ENCODE measurements around the gene FAM193B. TPM values are rescaled to one million over a fixed set of nuclear protein-coding genes. Genes with fewer than 3 reads are reported as not detected.

The FAM193B gene
- total and polyA plus RNA-seq, 9 of the 15 experiments (the other 6 are each of a cell fraction or from before 2014, with no cell fraction given), result 4.4 to 76.4 (median 37.3) TPM

GRCh38 chr5:177576169-177576568, 21.8 kb upstream of the FAM193B start:
- no TSS peak for BruUV-seq (replicated peaks)
- no peaks in the 10 kb centered on the region for H3K79me2 ChIP-seq (ENCODE audit: control insufficient read depth, insufficient read depth, low read length)
- no peak overlapping the region for H3K9ac ChIP-seq (ENCODE audit: insufficient read depth in 1 of 2, low read depth in 2 of 2, low read length in 2 of 2)
- 4% methylated on average over 10 of the region's 10 CpGs for WGBS (ENCODE audit: insufficient coverage, low coverage, missing lambda C conversion rate)
- peaks cover 7 to 21% of the 10 kb centered on the region in 2 experiments; a peak in 4 of 5 replicates for H3K27me3 ChIP-seq (ENCODE audit: control insufficient read depth in 2 of 2, insufficient read depth in 2 of 2, low read length in 2 of 2)
- H3K4me3 ChIP-seq, result no peak overlapping the region
- no peaks in the 10 kb centered on the region for H3K9me3 ChIP-seq (replicated peaks; ENCODE audit: control insufficient read depth, insufficient read depth, low read depth, low read length)
- FAIRE-seq (no peak), DNase-seq (ENCODE audit: extremely low read depth in 1 of 4, low spot score in 3 of 4) (no peak), ATAC-seq (peak; percentile 66; the same call in 2 of the 3 replicates)
- no peaks in the 10 kb centered on the region for H3K4me1 ChIP-seq (replicated peaks in 1 of 2; ENCODE audit: control insufficient read depth in 2 of 2, insufficient read depth in 2 of 2, low read length in 2 of 2)
- H4K20me1 ChIP-seq (replicated peaks; ENCODE audit: control insufficient read depth, insufficient read depth, low read length), result no peaks in the 10 kb centered on the region
- intact Hi-C loops (cut with micrococcal nuclease), result no loop called here
- H3K9me1 ChIP-seq (ENCODE audit: control insufficient read depth, insufficient read depth, low read length), result no peaks in the 10 kb centered on the region
- H2AFZ ChIP-seq (ENCODE audit: low read depth, low read length), result no peak overlapping the region
- H3K36me3 ChIP-seq (ENCODE audit: control insufficient read depth, insufficient read depth, low read length), result no peaks in the 10 kb centered on the region
- ChIA-PET CTCF (ENCODE audit: low intra/inter-chr PET ratio) (no interaction called here), POLR2A (interaction anchor here (0.5 to 0.7 kb wide), 3 partner anchors 9 to 70 kb away, joined by 3 read pairs; no protein-coding TSS in a partner anchor)
- H3K4me2 ChIP-seq (ENCODE audit: insufficient read depth, low read length), result no peak overlapping the region
- in situ Hi-C loops (cut with MboI), result no loop called here
- H3K27ac ChIP-seq (ENCODE audit: extremely low read depth, low read depth, low read length), result no peak overlapping the region
- TF ChIP-seq BRCA1 (IDR thresholded peaks at IDR 0.05) (no peak), BRCA1 (CRISPR knock-in tag; IDR thresholded peaks at IDR 0.05) (no peak)
- TF ChIP-seq, protein P1, sequence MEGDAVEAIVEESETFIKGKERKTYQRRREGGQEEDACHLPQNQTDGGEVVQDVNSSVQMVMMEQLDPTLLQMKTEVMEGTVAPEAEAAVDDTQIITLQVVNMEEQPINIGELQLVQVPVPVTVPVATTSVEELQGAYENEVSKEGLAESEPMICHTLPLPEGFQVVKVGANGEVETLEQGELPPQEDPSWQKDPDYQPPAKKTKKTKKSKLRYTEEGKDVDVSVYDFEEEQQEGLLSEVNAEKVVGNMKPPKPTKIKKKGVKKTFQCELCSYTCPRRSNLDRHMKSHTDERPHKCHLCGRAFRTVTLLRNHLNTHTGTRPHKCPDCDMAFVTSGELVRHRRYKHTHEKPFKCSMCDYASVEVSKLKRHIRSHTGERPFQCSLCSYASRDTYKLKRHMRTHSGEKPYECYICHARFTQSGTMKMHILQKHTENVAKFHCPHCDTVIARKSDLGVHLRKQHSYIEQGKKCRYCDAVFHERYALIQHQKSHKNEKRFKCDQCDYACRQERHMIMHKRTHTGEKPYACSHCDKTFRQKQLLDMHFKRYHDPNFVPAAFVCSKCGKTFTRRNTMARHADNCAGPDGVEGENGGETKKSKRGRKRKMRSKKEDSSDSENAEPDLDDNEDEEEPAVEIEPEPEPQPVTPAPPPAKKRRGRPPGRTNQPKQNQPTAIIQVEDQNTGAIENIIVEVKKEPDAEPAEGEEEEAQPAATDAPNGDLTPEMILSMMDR (IDR thresholded peaks at IDR 0.05 in 2 of 3, conservative IDR thresholded peaks at IDR 0.05 in 1 of 3; ENCODE audit: insufficient read depth in 2 of 3, low read depth in 1 of 3, low read length in 3 of 3), result 0 out of 6 replicates have a peak, but pooled peaks of 2 of the 3 experiments have one; percentile 9 to 19

- peaks cover 7 to 21% of the 10 kb centered on the region in 2 experiments; a peak in 4 of 5 replicates for H3K27me3 ChIP-seq (ENCODE audit: control insufficient read depth in 2 of 2, insufficient read depth in 2 of 2, low read length in 2 of 2)
- DNase-seq (ENCODE audit: extremely low read depth in 1 of 4, low spot score in 3 of 4) (no peak), FAIRE-seq (no peak), ATAC-seq (no peak)
- no peak overlapping the region for H3K9ac ChIP-seq (ENCODE audit: insufficient read depth in 1 of 2, low read depth in 2 of 2, low read length in 2 of 2)
- H3K4me1 ChIP-seq (replicated peaks in 1 of 2; ENCODE audit: control insufficient read depth in 2 of 2, insufficient read depth in 2 of 2, low read length in 2 of 2), result no peaks in the 10 kb centered on the region
- in situ Hi-C loops (cut with MboI) (no loop called here), intact Hi-C loops (cut with micrococcal nuclease) (no loop called here)
- H3K36me3 ChIP-seq (ENCODE audit: control insufficient read depth, insufficient read depth, low read length), result no peaks in the 10 kb centered on the region
- POLR2A ChIA-PET, result interaction anchor here (0.6 to 0.7 kb wide), 2 partner anchors 9 to 69 kb away, joined by 3 read pairs; no protein-coding TSS in a partner anchor
- CTCF ChIA-PET (ENCODE audit: low intra/inter-chr PET ratio), result no interaction called here
- H3K9me1 ChIP-seq (ENCODE audit: control insufficient read depth, insufficient read depth, low read length), result no peaks in the 10 kb centered on the region
- H3K4me2 ChIP-seq (ENCODE audit: insufficient read depth, low read length), result no peak overlapping the region
- H3K79me2 ChIP-seq (ENCODE audit: control insufficient read depth, insufficient read depth, low read length), result no peaks in the 10 kb centered on the region
- no peak overlapping the region for H3K27ac ChIP-seq (ENCODE audit: extremely low read depth, low read depth, low read length)
- H3K9me3 ChIP-seq (replicated peaks; ENCODE audit: control insufficient read depth, insufficient read depth, low read depth, low read length), result no peaks in the 10 kb centered on the region
- H2AFZ ChIP-seq (ENCODE audit: low read depth, low read length), result no peak overlapping the region
- H3K4me3 ChIP-seq, result no peak overlapping the region
- whole genome bisulfite sequencing (ENCODE audit: insufficient coverage, low coverage, missing lambda C conversion rate), result 0% methylated on average over 1 of the region's 1 CpG
- no TSS peak for BruUV-seq (replicated peaks)
- H4K20me1 ChIP-seq (replicated peaks; ENCODE audit: control insufficient read depth, insufficient read depth, low read length), result no peaks in the 10 kb centered on the region
- no peak for TF ChIP-seq ARHGAP35 (IDR thresholded peaks at IDR 0.05; ENCODE audit: partially characterized antibody)
- no peak for TF ChIP-seq CREM (IDR thresholded peaks at IDR 0.05; ENCODE audit: low read depth)
- no peak for TF ChIP-seq TAL1 (IDR thresholded peaks at IDR 0.05)
- TF ChIP-seq, protein P2, sequence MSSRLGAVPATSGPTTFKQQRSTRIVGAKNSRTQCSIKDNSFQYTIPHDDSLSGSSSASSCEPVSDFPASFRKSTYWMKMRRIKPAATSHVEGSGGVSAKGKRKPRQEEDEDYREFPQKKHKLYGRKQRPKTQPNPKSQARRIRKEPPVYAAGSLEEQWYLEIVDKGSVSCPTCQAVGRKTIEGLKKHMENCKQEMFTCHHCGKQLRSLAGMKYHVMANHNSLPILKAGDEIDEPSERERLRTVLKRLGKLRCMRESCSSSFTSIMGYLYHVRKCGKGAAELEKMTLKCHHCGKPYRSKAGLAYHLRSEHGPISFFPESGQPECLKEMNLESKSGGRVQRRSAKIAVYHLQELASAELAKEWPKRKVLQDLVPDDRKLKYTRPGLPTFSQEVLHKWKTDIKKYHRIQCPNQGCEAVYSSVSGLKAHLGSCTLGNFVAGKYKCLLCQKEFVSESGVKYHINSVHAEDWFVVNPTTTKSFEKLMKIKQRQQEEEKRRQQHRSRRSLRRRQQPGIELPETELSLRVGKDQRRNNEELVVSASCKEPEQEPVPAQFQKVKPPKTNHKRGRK (tag; IDR thresholded peaks at IDR 0.05), result no peak
- no peak for TF ChIP-seq ZBTB2 (IDR thresholded peaks at IDR 0.05)
- TF ChIP-seq, protein P3, sequence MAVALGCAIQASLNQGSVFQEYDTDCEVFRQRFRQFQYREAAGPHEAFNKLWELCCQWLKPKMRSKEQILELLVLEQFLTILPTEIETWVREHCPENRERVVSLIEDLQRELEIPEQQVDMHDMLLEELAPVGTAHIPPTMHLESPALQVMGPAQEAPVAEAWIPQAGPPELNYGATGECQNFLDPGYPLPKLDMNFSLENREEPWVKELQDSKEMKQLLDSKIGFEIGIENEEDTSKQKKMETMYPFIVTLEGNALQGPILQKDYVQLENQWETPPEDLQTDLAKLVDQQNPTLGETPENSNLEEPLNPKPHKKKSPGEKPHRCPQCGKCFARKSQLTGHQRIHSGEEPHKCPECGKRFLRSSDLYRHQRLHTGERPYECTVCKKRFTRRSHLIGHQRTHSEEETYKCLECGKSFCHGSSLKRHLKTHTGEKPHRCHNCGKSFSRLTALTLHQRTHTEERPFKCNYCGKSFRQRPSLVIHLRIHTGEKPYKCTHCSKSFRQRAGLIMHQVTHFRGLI (CRISPR knock-in tag; IDR thresholded peaks at IDR 0.05), result no peak
- no peak for TF ChIP-seq ZFP36 (IDR thresholded peaks at IDR 0.05; ENCODE audit: low read depth, low read length, partially characterized antibody)
Measured at GRCh38 chr5:177575488-177575887, 21.1 kb upstream of the FAM193B start.

All from K562 (cell line).